GM21576 (cell line): ENCODE measurements around the gene LIMA1.
"Not testable (repeated sequence)": the region's sequence is repeated elsewhere in the genome, so short reads cannot be mapped to it uniquely, and the experiment has no call there.

Experiments
- ATAC-seq: cut with Tn5 transposase; IDR thresholded peaks from one replicate; pipeline ENCODE4 v1.9.1; 2021; ENCODE audit warnings: mild to moderate bottlenecking, moderate library complexity; ENCODE audit not compliant: unreplicated experiment

Gene LIMA1

GRCh38 chr12:50188875-50189575 is 94.3 kb downstream of the LIMA1 start:
- ATAC-seq, result no peak

GRCh38 chr12:50188241-50188781 is 95.0 kb downstream of the LIMA1 start:
- no peak for ATAC-seq

GRCh38 chr12:50187084-50187900 is 96.0 kb downstream of the LIMA1 start:
- ATAC-seq, result peak; percentile 60

GRCh38 chr12:50186681-50187080 is 96.6 kb downstream of the LIMA1 start:
- no peak for ATAC-seq

- ATAC-seq, result no peak
Observed at GRCh38 chr12:50185970-50186663, 97.2 kb downstream of the LIMA1 start.

GRCh38 chr12:50185301-50185895 is 97.9 kb downstream of the LIMA1 start:
- ATAC-seq, result no peak

- no peak for ATAC-seq
Observed at GRCh38 chr12:50184261-50184660, 99.1 kb downstream of the LIMA1 start.

GRCh38 chr12:50182461-50182860 is 100.9 kb downstream of the LIMA1 start:
- ATAC-seq, result no peak

GRCh38 chr12:50181691-50182090 is 101.6 kb downstream of the LIMA1 start:
- no peak for ATAC-seq

- no peak for ATAC-seq
Observed at GRCh38 chr12:50175716-50176026, 107.6 kb downstream of the LIMA1 start.

- ATAC-seq, result no peak
Observed at GRCh38 chr12:50174971-50175715, 108.2 kb downstream of the LIMA1 start.

- ATAC-seq, result peak; percentile 97
Observed at GRCh38 chr12:50167049-50167828, 116.1 kb downstream of the LIMA1 start, which contains the start of gene CERS5. Gene CERS5, minus strand, starts transcription at chr12:50167369. Its CDS starts 72 bp downstream, at chr12:50167297.

GRCh38 chr12:50166799-50167048 is 116.6 kb downstream of the LIMA1 start:
- peak; percentile 29 for ATAC-seq

GRCh38 chr12:50164963-50165362 is 118.4 kb downstream of the LIMA1 start:
- no peak for ATAC-seq

- ATAC-seq, result no peak
Observed at GRCh38 chr12:50162230-50162629, 121.1 kb downstream of the LIMA1 start.

GRCh38 chr12:50160643-50161042 is 122.7 kb downstream of the LIMA1 start:
- ATAC-seq, result no peak

- ATAC-seq, result no peak
Observed at GRCh38 chr12:50157259-50157658, 126.1 kb downstream of the LIMA1 start.

GRCh38 chr12:50156641-50157040 is 126.7 kb downstream of the LIMA1 start:
- ATAC-seq, result no peak

GRCh38 chr12:50154947-50155346 is 128.4 kb downstream of the LIMA1 start:
- ATAC-seq, result not testable (repeated sequence)
